ENCODE results near the gene HNRNPR.
"Not testable (repeated sequence)": the region's sequence is repeated elsewhere in the genome, so short reads cannot be mapped to it uniquely, and the experiment has no call there.

The HNRNPR gene

GRCh38 chr1:23331713-23332112 is 12.4 kb downstream of the HNRNPR start:
- no peak for DNase-seq (ENCODE audit: low read depth in 2 of 2)

- DNase-seq (ENCODE audit: low read depth in 2 of 2): no peak
Measured at GRCh38 chr1:23330846-23331245, 13.2 kb downstream of the HNRNPR start.

- DNase-seq (ENCODE audit: low read depth in 2 of 2): no peak
Measured at GRCh38 chr1:23325393-23325792, 18.7 kb downstream of the HNRNPR start.

- no peak for DNase-seq (ENCODE audit: low read depth in 2 of 2)
Measured at GRCh38 chr1:23322770-23323169, 21.3 kb downstream of the HNRNPR start.

GRCh38 chr1:23310280-23310679 is 33.8 kb downstream of the HNRNPR start:
- not testable (repeated sequence) for DNase-seq (ENCODE audit: low read depth in 2 of 2)

- no peak for DNase-seq (ENCODE audit: low read depth in 2 of 2)
Measured at GRCh38 chr1:23304140-23304620, 39.9 kb downstream of the HNRNPR start.

- DNase-seq (ENCODE audit: low read depth in 2 of 2): no peak
Measured at GRCh38 chr1:23303524-23303923, 40.6 kb downstream of the HNRNPR start.

GRCh38 chr1:23296931-23297330 is 47.2 kb downstream of the HNRNPR start:
- DNase-seq (ENCODE audit: low read depth in 2 of 2): no peak

- DNase-seq (ENCODE audit: low read depth in 2 of 2): no peak
Measured at GRCh38 chr1:23291706-23292105, 52.4 kb downstream of the HNRNPR start.

GRCh38 chr1:23290836-23291565 is 53.1 kb downstream of the HNRNPR start:
- no peak for DNase-seq (ENCODE audit: low read depth in 2 of 2)

GRCh38 chr1:23288671-23289070 is 55.4 kb downstream of the HNRNPR start:
- no peak for DNase-seq (ENCODE audit: low read depth in 2 of 2)

- no peak for DNase-seq (ENCODE audit: low read depth in 2 of 2)
Measured at GRCh38 chr1:23288201-23288600, 55.9 kb downstream of the HNRNPR start.

GRCh38 chr1:23286401-23286800 is 57.7 kb downstream of the HNRNPR start:
- no peak for DNase-seq (ENCODE audit: low read depth in 2 of 2)

- no peak for DNase-seq (ENCODE audit: low read depth in 2 of 2)
Measured at GRCh38 chr1:23283667-23284602, 60.1 kb downstream of the HNRNPR start.

GRCh38 chr1:23282957-23283356 is 61.1 kb downstream of the HNRNPR start:
- no peak for DNase-seq (ENCODE audit: low read depth in 2 of 2)

GRCh38 chr1:23278717-23279116 is 65.4 kb downstream of the HNRNPR start:
- DNase-seq (ENCODE audit: low read depth in 2 of 2): no peak

GRCh38 chr1:23276531-23276930 is 67.6 kb downstream of the HNRNPR start:
- DNase-seq (ENCODE audit: low read depth in 2 of 2): no peak

GRCh38 chr1:23274134-23274505 is 70.0 kb downstream of the HNRNPR start:
- no peak for DNase-seq (ENCODE audit: low read depth in 2 of 2)

- DNase-seq (ENCODE audit: low read depth in 2 of 2): no peak
Measured at GRCh38 chr1:23273450-23274133, 70.5 kb downstream of the HNRNPR start.

- DNase-seq (ENCODE audit: low read depth in 2 of 2): no peak
Measured at GRCh38 chr1:23263380-23263887, 80.7 kb downstream of the HNRNPR start.

GRCh38 chr1:23258082-23258481 is 86.0 kb downstream of the HNRNPR start:
- not testable (repeated sequence) for DNase-seq (ENCODE audit: low read depth in 2 of 2)

- not testable (repeated sequence) for DNase-seq (ENCODE audit: low read depth in 2 of 2)
Measured at GRCh38 chr1:23257371-23257770, 86.7 kb downstream of the HNRNPR start.

Data from stimulated activated CD4-positive, alpha-beta T cell treated with anti-CD3 and anti-CD28 coated beads, Interleukin-15, amount 100 ng/mL, for 48 hours (primary cell).